Aorta (tissue), 5 donors: Measurements from ENCODE around the gene DGCR8. TPM values are rescaled to one million over a fixed set of nuclear protein-coding genes. Genes with fewer than 3 reads are reported as not detected.
A peak's percentile ranks its signal among the peaks of the same experiment; 100 is the strongest.

ENCODE experiments used
- ATAC-seq: fragments of 200-7000 bp; cut with Tn5 transposase; one replicate; pipeline ENCODE4 v1.9.1; 2022; ENCODE audit warnings: moderate library complexity; ENCODE audit not compliant: low FRiP score
- DNase-seq, 2 donors: peaks; one replicate each; pipeline ENCODE4 v3.0.0-alpha.2; 2020
- H3K27ac ChIP-seq, 2 donors: one replicate each; pipeline ENCODE4 v1.5.1; 2013; ENCODE audit warnings: low read length in 2 of 2, mild to moderate bottlenecking in 2 of 2, moderate library complexity in 2 of 2, control low read depth in 1 of 2, inconsistent platforms in 1 of 2, low read depth in 1 of 2
- H3K27me3 ChIP-seq, 2 donors: one replicate each; pipeline ENCODE4 v1.6.1; 2013; ENCODE audit warnings: control low read depth in 1 of 2, low read length in 1 of 2, mild to moderate bottlenecking in 1 of 2, moderate library complexity in 1 of 2; ENCODE audit not compliant: insufficient read depth in 2 of 2, control insufficient read depth in 1 of 2
- H3K36me3 ChIP-seq, 2 donors: one replicate each; pipeline ENCODE4 v1.6.1; 2013; ENCODE audit warnings: control low read depth in 1 of 2, low read length in 1 of 2, mild to moderate bottlenecking in 1 of 2; ENCODE audit not compliant: insufficient read depth in 2 of 2, control insufficient read depth in 1 of 2
- H3K4me1 ChIP-seq, 2 donors: one replicate each; pipeline ENCODE4 v1.6.1; 2013; ENCODE audit warnings: low read length in 2 of 2, control low read depth in 1 of 2, mild to moderate bottlenecking in 1 of 2, moderate library complexity in 1 of 2; ENCODE audit not compliant: insufficient read depth in 2 of 2, control insufficient read depth in 1 of 2
- H3K4me3 ChIP-seq, 2 donors: one replicate each; pipeline ENCODE4 v1.5.1; 2013; ENCODE audit warnings: low read length in 2 of 2, control low read depth in 1 of 2, mild to moderate bottlenecking in 1 of 2
- H3K9me3 ChIP-seq: one replicate; pipeline ENCODE4 v1.6.1; 2013; ENCODE audit warnings: mild to moderate bottlenecking, low read length; ENCODE audit not compliant: control insufficient read depth
- WGBS, 2 donors: extraction: QIAGEN DNeasy Blood & Tissue Kit; methylation state at CpG; one replicate each; pipeline ENCODE4 v1.1.7; 2013; 5-methylcytosine and 5-hydroxymethylcytosine counted together
- intact Hi-C, 2 donors: fragments of 100-400 bp; cut with DNase I; formaldehyde crosslinking; loops; one replicate each; pipeline versions ENCODE4 v1.14.2 to v1.15.0; 2022
- polyA plus RNA-seq, 2 donors: library from polyadenylated mRNA; stranded (reverse); fragments of 200-250 nt; gene quantifications; one replicate each; pipeline ENCODE4 v1.2.3, GENCODE V29; 2013
- total RNA-seq, 2 donors: library from RNA; stranded (reverse); fragmentation: NEBNext Ultra II Directional; extraction: Animal tissue kit (Norgen Biotek cat#: 25700); gene quantifications; one replicate each; pipeline ENCODE4 v1.2.1, GENCODE V29; 2021
- donor health status: healthy with polysubstance abuse.
- donor health status: Bipolar disorder and iron deficiency.
- donor health status: DM: no; HTN: no; CAD: no.
- donor health status: DM: no; HTN: no; CAD: no.
- donor health status: DM: yes; HTN: yes; CAD: no.

DGCR8 gene
- total and polyA plus RNA-seq, 4 donors = 5.5 to 43.9 (median 27.2) TPM

- peaks cover 2% of the 10 kb centered on the region in 2 donors for H3K36me3 ChIP-seq
- 89 to 92% methylated on average over 15 of the region's 15 CpGs for WGBS, 2 donors
- no peak overlapping the region for H3K4me3 ChIP-seq
- no peaks in the 10 kb centered on the region for H3K9me3 ChIP-seq
- no peaks in the 10 kb centered on the region for H3K27me3 ChIP-seq
- no peak overlapping the region for H3K27ac ChIP-seq
- no peak for ATAC-seq
- no peaks in the 10 kb centered on the region for H3K4me1 ChIP-seq
- intact Hi-C loops = no loop called here
- DNase-seq = no peak
These were observed 24.4 kb upstream of the DGCR8 start for GRCh38 chr22:20055654-20056053.

GRCh38 chr22:20056161-20056560, 23.9 kb upstream of the DGCR8 start:
- Histone ChIP-seq H3K4me3 (no peak overlapping the region), H3K36me3 (peaks cover 2% of the 10 kb centered on the region in 2 donors), H3K9me3 (no peaks in the 10 kb centered on the region), H3K27me3 (no peaks in the 10 kb centered on the region), H3K27ac (no peak overlapping the region), H3K4me1 (no peaks in the 10 kb centered on the region)
- ATAC-seq = no peak
- intact Hi-C loops = no loop called here
- WGBS, 2 donors = 83 to 88% methylated on average over 10 of the region's 10 CpGs
- DNase-seq = no peak

DNA sequence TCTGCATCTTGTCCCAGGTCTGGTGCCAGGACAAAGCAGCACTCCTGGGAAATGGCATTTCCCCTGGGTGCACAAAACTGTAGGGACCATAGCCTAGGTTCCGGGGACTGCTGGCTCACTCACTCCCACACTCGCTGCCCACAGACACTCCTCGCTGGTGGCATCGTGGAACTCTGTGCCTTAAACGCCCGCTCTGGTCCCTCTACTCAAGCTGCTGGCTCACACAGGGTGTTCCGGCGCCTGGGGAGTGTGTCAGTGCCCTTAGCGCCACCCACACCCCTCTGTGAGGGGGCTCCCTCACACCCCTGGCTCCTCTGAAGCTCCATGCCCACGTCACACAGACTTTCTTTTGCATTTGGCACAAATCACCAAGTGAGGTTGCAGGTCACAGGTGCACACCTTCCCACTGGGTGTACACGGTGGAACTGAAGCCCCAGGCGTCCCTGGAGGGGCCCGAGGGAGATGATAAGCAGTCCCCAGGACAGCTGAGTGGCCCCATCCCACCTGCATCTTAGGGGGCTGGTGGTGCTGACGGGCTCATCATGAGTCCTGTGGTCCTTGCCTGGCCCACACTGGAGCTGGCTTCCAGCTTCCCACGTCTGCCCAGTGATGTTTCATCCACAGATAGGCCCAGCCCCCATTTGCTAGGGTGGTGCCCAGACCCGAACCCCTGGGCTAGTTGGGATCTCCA, 23.2 kb upstream of the DGCR8 start:
- no peak overlapping the region for H3K27ac ChIP-seq
- intact Hi-C loops = no loop called here
- no peaks in the 10 kb centered on the region for H3K9me3 ChIP-seq
- DNase-seq (no peak), ATAC-seq (no peak)
- H3K4me3 ChIP-seq = no peak overlapping the region
- no peaks in the 10 kb centered on the region for H3K27me3 ChIP-seq
- H3K36me3 ChIP-seq = peaks cover 2% of the 10 kb centered on the region in 2 donors
- no peaks in the 10 kb centered on the region for H3K4me1 ChIP-seq
- 90 to 93% methylated on average over 16 of the region's 16 CpGs for WGBS, 2 donors

DNA sequence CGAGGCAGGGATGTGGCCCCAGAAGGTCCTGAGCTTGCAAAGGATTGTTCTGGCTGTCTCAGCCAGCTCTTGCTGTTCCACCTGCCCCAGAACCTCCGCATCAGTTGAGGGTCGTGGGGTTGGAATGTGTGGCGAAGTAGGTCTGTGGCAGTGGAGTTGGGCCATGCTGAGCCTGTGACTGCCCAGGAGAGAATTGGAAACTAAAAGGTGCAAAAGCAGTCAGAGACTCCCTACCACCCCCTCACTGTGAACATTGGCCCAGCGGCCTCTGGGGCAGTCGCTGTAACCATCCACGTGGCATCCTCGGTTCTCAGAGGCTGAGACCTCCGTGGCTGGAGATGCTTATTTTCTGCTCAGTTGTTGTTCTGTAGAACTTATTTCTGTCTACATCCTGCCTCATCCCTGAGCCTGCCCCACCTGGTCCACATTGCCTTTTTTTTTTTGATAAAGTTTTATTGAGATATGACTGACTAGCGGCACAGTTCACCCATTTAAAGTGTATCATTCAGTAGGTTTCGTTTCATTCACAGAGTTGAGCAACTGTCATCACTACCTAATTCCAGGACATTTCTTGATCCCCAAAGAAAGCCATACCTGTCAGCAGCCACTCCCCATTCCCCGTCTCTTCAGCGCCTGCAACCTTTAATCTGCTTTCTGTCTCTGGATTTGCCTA, 22.3 kb upstream of the DGCR8 start:
- Histone ChIP-seq H3K4me1 (no peaks in the 10 kb centered on the region), H3K4me3 (no peak overlapping the region), H3K36me3 (peaks cover 2% of the 10 kb centered on the region in 2 donors), H3K27me3 (no peaks in the 10 kb centered on the region), H3K9me3 (no peaks in the 10 kb centered on the region), H3K27ac (no peak overlapping the region)
- DNase-seq = no peak
- WGBS, 2 donors = 94 to 96% methylated on average over 13 of the region's 13 CpGs
- intact Hi-C loops = no loop called here
- no peak for ATAC-seq

DNA sequence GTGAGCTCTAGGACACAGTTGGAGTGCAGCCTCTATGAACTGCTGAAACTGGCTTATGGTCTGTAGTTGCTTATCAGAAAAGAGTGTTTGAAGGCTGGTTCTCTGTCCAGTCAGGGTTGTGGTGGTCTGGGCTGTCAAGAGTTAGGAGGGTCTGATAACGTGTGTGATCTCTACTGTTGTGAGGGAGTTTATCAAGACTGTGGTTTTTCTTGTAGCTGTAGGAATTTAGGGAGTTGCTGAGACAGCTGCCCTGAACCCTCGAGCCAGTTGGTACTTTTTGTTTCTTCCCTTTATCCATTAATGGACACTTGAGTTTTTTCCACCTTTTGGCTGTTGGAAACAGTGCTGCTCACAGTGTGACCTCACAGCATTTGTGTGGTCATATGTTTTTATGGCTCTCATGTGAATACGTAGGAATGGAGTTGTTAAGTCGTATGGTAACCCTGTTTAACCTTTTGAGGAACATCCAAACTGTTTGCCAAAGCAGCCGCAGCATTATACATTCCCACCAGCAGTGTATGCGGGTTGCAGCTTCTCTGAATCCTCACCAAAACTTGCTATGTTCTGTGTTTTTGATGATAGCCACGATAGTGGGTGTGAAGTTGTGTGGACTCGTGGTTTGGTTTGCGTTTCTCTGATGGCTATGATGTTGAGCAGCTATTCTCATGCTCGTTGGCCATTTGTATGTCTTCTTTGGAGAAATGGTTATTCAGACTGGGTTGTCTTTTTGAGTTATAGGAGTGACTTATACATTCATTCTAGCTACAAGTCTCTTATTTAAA, 20.9 kb upstream of the DGCR8 start:
- no peak overlapping the region for H3K4me3 ChIP-seq
- peaks cover 0 to 2% of the 10 kb centered on the region in 2 donors for H3K36me3 ChIP-seq
- no peaks in the 10 kb centered on the region for H3K9me3 ChIP-seq
- DNase-seq (no peak), ATAC-seq (no peak)
- H3K4me1 ChIP-seq = no peaks in the 10 kb centered on the region
- H3K27me3 ChIP-seq = no peaks in the 10 kb centered on the region
- intact Hi-C loops = no loop called here
- WGBS, 2 donors = 84 to 86% methylated on average over 10 of the region's 10 CpGs
- no peak overlapping the region for H3K27ac ChIP-seq

DNA sequence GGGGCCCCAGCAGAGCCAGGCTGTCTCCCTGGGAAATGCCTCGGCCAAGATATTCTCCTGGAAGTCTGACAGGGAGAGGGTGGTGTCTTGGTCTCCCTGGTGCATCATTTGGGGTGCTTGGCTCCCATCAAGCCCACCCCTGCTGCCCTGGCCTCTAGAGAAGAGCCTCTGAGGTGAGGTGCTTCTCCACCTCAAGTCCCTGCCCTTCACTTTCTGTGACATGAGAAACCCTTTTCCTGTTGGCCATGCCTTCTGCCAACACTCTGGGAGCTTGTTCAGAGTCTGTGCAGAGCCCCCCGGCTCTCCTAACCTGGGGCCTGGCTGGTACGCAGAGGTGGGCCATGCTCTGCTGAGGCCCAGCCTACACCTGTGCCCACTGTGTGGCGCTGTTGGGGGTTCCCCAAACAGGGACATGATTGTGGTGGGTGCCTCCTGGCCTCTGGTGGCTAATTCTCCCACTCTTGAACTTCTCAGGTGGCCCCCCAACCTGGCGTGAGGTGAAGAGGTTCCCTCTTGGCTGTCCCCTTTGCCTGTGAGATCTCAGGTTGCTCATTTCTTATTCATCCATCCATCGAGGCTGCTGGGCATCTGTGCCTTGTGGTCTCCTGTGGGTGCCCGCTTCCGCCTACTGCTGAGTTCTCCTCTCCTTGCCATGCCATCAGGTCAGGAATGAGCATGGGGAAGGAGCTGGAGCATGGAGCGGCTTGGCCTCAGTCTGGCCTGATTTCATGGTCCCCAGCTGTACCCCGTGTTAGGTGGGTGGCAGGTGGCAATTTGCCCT, 19.2 kb upstream of the DGCR8 start:
- intact Hi-C loops = no loop called here
- DNase-seq = no peak
- Histone ChIP-seq H3K4me3 (no peak overlapping the region), H3K9me3 (no peaks in the 10 kb centered on the region), H3K36me3 (peaks cover 2 to 6% of the 10 kb centered on the region in 2 donors), H3K27ac (no peak overlapping the region), H3K4me1 (no peaks in the 10 kb centered on the region), H3K27me3 (no peaks in the 10 kb centered on the region)
- no peak for ATAC-seq
- WGBS, 2 donors = 85 to 91% methylated on average over 10 of the region's 10 CpGs

- Histone ChIP-seq H3K36me3 (peaks cover 0 to 6% of the 10 kb centered on the region in 2 donors), H3K9me3 (no peaks in the 10 kb centered on the region), H3K27me3 (no peaks in the 10 kb centered on the region), H3K27ac (no peak overlapping the region), H3K4me1 (no peaks in the 10 kb centered on the region), H3K4me3 (no peak overlapping the region)
- WGBS, 2 donors = 94 to 95% methylated on average over 11 of the region's 11 CpGs
- intact Hi-C loops = no loop called here
- ATAC-seq (no peak), DNase-seq (no peak)
These were observed 18.6 kb upstream of the DGCR8 start for GRCh38 chr22:20061481-20061861.

- H3K36me3 ChIP-seq = peaks cover 0 to 6% of the 10 kb centered on the region in 2 donors
- DNase-seq = peak in 1 of 2 donors; percentile 61
- ATAC-seq = no peak
- intact Hi-C loops = no loop called here
- 92 to 93% methylated on average over 17 to 18 of the region's 18 CpGs for WGBS, 2 donors
- H3K4me1 ChIP-seq = no peaks in the 10 kb centered on the region
- H3K27ac ChIP-seq = no peak overlapping the region
- no peak overlapping the region for H3K4me3 ChIP-seq
- no peaks in the 10 kb centered on the region for H3K9me3 ChIP-seq
- H3K27me3 ChIP-seq = no peaks in the 10 kb centered on the region
These were observed 17.8 kb upstream of the DGCR8 start for GRCh38 chr22:20062043-20062765.
